OCI-LY7 (cell line): ENCODE data around the gene IQGAP1. TPM values are rescaled to one million over a fixed set of nuclear protein-coding genes. Genes with fewer than 3 reads are reported as not detected.
"Not testable (repeated sequence)": the region's sequence is repeated elsewhere in the genome, so short reads cannot be mapped to it uniquely, and the experiment has no call there.

Source experiments
- BruUV-seq: library from RNA; stranded (reverse); fragments of 400-500 nt; replicated peaks from 2 replicates; lab custom pipeline; 2021; lab: Mats Ljungman, UMichigan
- CTCF ChIA-PET: fragments of 300-600 bp; sonication (Branson Sonifier 250); formaldehyde crosslinking; loops from one replicate; lab custom pipeline; 2022; ENCODE audit warnings: antibody characterized with exemption; ENCODE audit not compliant: unreplicated experiment; lab: Charles Lee
- POLR2A ChIA-PET: fragments of 300-600 bp; sonication (Branson Sonifier 250); formaldehyde crosslinking; loops from one replicate; lab custom pipeline; 2022; ENCODE audit warnings: antibody characterized with exemption; lab: Charles Lee
- DNase-seq: peaks from one replicate; pipeline ENCODE4 v3.0.0-alpha.2; 2015; ENCODE audit warnings: low spot score
- H2AFZ ChIP-seq: fragments of 200-600 bp; sonication (generic), shearing (Covaris generic); 2 replicates; pipeline ENCODE4 v1.6.1; 2014; ENCODE audit warnings: mild to moderate bottlenecking, antibody characterized with exemption, low read length, moderate library complexity
- H3K27ac ChIP-seq: fragments of 200-600 bp; sonication (generic); 2 replicates; pipeline ENCODE4 v1.5.1; 2014; ENCODE audit warnings: mixed run types, low read depth, mild to moderate bottlenecking, moderate library complexity, low read length, inconsistent platforms; ENCODE audit not compliant: poor library complexity, severe bottlenecking
- H3K36me3 ChIP-seq: fragments of 200-600 bp; sonication (generic); 2 replicates; pipeline ENCODE4 v1.6.1; 2014; ENCODE audit warnings: mild to moderate bottlenecking, antibody characterized with exemption, low read length, moderate library complexity, mixed read lengths; ENCODE audit not compliant: insufficient read depth
- H3K4me1 ChIP-seq: fragments of 200-600 bp; sonication (generic); 2 replicates; pipeline ENCODE4 v1.5.1; 2014; ENCODE audit warnings: mild to moderate bottlenecking, low read length; ENCODE audit not compliant: insufficient read depth, poor library complexity, severe bottlenecking
- H3K4me2 ChIP-seq: fragments of 200-600 bp; sonication (generic); 2 replicates; pipeline ENCODE4 v1.6.1; 2014; ENCODE audit warnings: mild to moderate bottlenecking, low read length
- H3K4me3 ChIP-seq: fragments of 200-600 bp; sonication (generic); 2 replicates; pipeline ENCODE4 v1.5.1; 2014; ENCODE audit warnings: mild to moderate bottlenecking, low read depth, low read length; ENCODE audit not compliant: poor library complexity, severe bottlenecking
- H3K79me2 ChIP-seq: fragments of 200-600 bp; sonication (generic); 2 replicates; pipeline ENCODE4 v1.6.1; 2016; ENCODE audit warnings: low read depth, mild to moderate bottlenecking, low read length, moderate library complexity, mixed read lengths; ENCODE audit not compliant: insufficient read depth
- H3K9me2 ChIP-seq: fragments of 200-600 bp; sonication (generic); 2 replicates; pipeline ENCODE4 v1.6.1; 2016; ENCODE audit warnings: mild to moderate bottlenecking, low read length, mixed read lengths; ENCODE audit not compliant: insufficient read depth
- H3K9me3 ChIP-seq: fragments of 200-600 bp; sonication (generic); 2 replicates; pipeline ENCODE4 v1.6.1; 2014; ENCODE audit warnings: mild to moderate bottlenecking, mixed run types, low read length, mixed read lengths
- H4K20me1 ChIP-seq: fragments of 200-600 bp; sonication (generic); 2 replicates; pipeline ENCODE4 v1.6.1; 2014; ENCODE audit warnings: mild to moderate bottlenecking, antibody characterized with exemption, low read length, moderate library complexity, mixed read lengths; ENCODE audit not compliant: insufficient read depth
- CTCF ChIP-seq: fragments of 200-600 bp; sonication (generic); conservative IDR thresholded peaks from 2 replicates; pipeline ENCODE4 v1.5.1; 2014; ENCODE audit warnings: mild to moderate bottlenecking, antibody characterized with exemption, low read length, moderate library complexity, mixed read lengths
- EZH2phosphoT487 ChIP-seq: fragments of 200-600 bp; sonication (generic); IDR thresholded peaks from 2 replicates; pipeline ENCODE4 v1.6.1; 2018; ENCODE audit warnings: low read depth, borderline replicate concordance, mild to moderate bottlenecking, mixed run types, antibody characterized with exemption, low read length, moderate library complexity, mixed read lengths
- intact Hi-C: fragments of 100-400 bp; cut with micrococcal nuclease; formaldehyde crosslinking; loops from one replicate; pipeline ENCODE4 v1.10.0; 2022; ENCODE audit not compliant: unreplicated experiment
- total RNA-seq, 2 experiments: library from RNA; depleted of rRNA in 1 of 2; stranded (reverse); fragments of >200 nt in 1 of 2; shearing (Covaris generic) in 1 of 2; gene quantifications; 2 replicates each; pipeline ENCODE4 v1.2.3, GENCODE V29; 2014 to 2022

IQGAP1 gene
- total RNA-seq, 2 experiments from 2014 or later: 98.7 to 114 TPM

- DNase-seq: no peak
- H3K4me3 ChIP-seq: no peak overlapping the region
- no peaks in the 10 kb centered on the region for H4K20me1 ChIP-seq
- H2AFZ ChIP-seq: no peak overlapping the region
- H3K9me2 ChIP-seq: no peaks in the 10 kb centered on the region
- H3K79me2 ChIP-seq: no peaks in the 10 kb centered on the region
- H3K27ac ChIP-seq: no peak overlapping the region
- CTCF ChIA-PET: interaction anchor here (0.6 kb wide), 1 partner anchor 12 kb away, joined by 3 read pairs; no protein-coding TSS in a partner anchor
- TF ChIP-seq EZH2phosphoT487 (no peak), CTCF (no peak)
- no peak overlapping the region for H3K4me2 ChIP-seq
- H3K9me3 ChIP-seq: no peaks in the 10 kb centered on the region
- POLR2A ChIA-PET: interaction anchor here (0.6 kb wide), 1 partner anchor 16 kb away, joined by 3 read pairs; no protein-coding TSS in a partner anchor
- intact Hi-C loops: no loop called here
- H3K36me3 ChIP-seq: no peaks in the 10 kb centered on the region
- no TSS peak for BruUV-seq
- H3K4me1 ChIP-seq: peaks cover 9% of the 10 kb centered on the region
Measured at GRCh38 chr15:90344662-90345061, 43.4 kb upstream of the IQGAP1 start.

- TF ChIP-seq EZH2phosphoT487 (no peak), CTCF (no peak)
- Histone ChIP-seq H3K79me2 (no peaks in the 10 kb centered on the region), H3K4me3 (no peak overlapping the region), H2AFZ (no peak overlapping the region), H3K9me2 (no peaks in the 10 kb centered on the region), H3K36me3 (no peaks in the 10 kb centered on the region), H4K20me1 (no peaks in the 10 kb centered on the region), H3K4me2 (no peak overlapping the region), H3K4me1 (peaks cover 9% of the 10 kb centered on the region), H3K27ac (no peak overlapping the region), H3K9me3 (no peaks in the 10 kb centered on the region)
- BruUV-seq: no TSS peak
- intact Hi-C loops: no loop called here
- CTCF ChIA-PET: interaction anchor here (0.7 kb wide), 1 partner anchor 31 kb away, joined by 4 read pairs; no protein-coding TSS in a partner anchor
- POLR2A ChIA-PET: no interaction called here
- DNase-seq: no peak
Measured at GRCh38 chr15:90345857-90346256, 42.2 kb upstream of the IQGAP1 start.

GRCh38 chr15:90347431-90348065 is 40.5 kb upstream of the IQGAP1 start:
- H3K9me3 ChIP-seq, H4K20me1 ChIP-seq, H3K27ac ChIP-seq, intact Hi-C loops, H3K9me2 ChIP-seq, H3K36me3 ChIP-seq, H3K4me2 ChIP-seq, H2AFZ ChIP-seq, H3K79me2 ChIP-seq, CTCF ChIA-PET, H3K4me3 ChIP-seq, POLR2A ChIA-PET, H3K4me1 ChIP-seq, DNase-seq, BruUV-seq: not testable (repeated sequence)
